Choroid plexus epithelial cell (primary cell): ENCODE data around the gene SPATA25.

Experiments used
- DNase-seq: peaks from one replicate; pipeline ENCODE4 v3.0.0-alpha.2; 2010; ENCODE audit warnings: low read depth
- H3K4me3 ChIP-seq: 2 replicates; pipeline ENCODE4 v1.5.1; 2011; ENCODE audit warnings: low read depth, mild to moderate bottlenecking, control low read depth, low read length, moderate library complexity
- TF ChIP-seq, protein P1 (sequence below): conservative IDR thresholded peaks from 2 replicates; pipeline ENCODE4 v1.5.1; 2011; ENCODE audit warnings: low read depth, mild to moderate bottlenecking, control low read depth, inconsistent platforms, low read length, moderate library complexity

Gene SPATA25

DNA sequence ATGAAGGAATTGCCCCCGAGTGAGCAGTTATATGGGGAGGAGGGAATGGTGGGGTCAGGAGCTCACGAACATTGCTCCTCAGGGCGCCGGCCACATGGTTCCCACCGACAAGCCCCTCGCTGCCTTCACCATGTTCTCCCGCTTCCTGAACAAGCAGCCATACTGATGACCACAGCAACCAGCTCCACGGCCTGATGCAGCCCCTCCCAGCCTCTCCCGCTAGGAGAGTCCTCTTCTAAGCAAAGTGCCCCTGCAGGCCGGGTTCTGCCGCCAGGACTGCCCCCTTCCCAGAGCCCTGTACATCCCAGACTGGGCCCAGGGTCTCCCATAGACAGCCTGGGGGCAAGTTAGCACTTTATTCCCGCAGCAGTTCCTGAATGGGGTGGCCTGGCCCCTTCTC, 10.9 kb upstream of the SPATA25 start:
- no peak for DNase-seq
- no peak overlapping the region for H3K4me3 ChIP-seq
- TF ChIP-seq, protein P1, sequence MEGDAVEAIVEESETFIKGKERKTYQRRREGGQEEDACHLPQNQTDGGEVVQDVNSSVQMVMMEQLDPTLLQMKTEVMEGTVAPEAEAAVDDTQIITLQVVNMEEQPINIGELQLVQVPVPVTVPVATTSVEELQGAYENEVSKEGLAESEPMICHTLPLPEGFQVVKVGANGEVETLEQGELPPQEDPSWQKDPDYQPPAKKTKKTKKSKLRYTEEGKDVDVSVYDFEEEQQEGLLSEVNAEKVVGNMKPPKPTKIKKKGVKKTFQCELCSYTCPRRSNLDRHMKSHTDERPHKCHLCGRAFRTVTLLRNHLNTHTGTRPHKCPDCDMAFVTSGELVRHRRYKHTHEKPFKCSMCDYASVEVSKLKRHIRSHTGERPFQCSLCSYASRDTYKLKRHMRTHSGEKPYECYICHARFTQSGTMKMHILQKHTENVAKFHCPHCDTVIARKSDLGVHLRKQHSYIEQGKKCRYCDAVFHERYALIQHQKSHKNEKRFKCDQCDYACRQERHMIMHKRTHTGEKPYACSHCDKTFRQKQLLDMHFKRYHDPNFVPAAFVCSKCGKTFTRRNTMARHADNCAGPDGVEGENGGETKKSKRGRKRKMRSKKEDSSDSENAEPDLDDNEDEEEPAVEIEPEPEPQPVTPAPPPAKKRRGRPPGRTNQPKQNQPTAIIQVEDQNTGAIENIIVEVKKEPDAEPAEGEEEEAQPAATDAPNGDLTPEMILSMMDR = no peak

DNA sequence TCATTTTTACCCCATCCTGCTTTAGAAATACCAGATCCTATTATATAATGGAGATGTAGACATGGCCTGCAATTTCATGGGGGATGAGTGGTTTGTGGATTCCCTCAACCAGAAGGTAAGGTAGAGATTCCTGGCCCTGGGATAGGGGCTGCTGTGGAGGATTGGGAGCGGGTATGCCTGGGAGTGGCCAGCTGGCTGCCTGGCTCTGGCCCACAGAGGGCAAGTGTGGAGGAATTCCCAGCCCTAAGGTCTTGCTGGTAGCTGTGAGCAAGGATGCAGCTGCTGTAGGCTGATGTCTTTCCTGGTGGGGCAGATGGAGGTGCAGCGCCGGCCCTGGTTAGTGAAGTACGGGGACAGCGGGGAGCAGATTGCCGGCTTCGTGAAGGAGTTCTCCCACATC, 10.3 kb upstream of the SPATA25 start:
- TF ChIP-seq, protein P1 = no peak
- H3K4me3 ChIP-seq = no peak overlapping the region
- DNase-seq = no peak

DNA sequence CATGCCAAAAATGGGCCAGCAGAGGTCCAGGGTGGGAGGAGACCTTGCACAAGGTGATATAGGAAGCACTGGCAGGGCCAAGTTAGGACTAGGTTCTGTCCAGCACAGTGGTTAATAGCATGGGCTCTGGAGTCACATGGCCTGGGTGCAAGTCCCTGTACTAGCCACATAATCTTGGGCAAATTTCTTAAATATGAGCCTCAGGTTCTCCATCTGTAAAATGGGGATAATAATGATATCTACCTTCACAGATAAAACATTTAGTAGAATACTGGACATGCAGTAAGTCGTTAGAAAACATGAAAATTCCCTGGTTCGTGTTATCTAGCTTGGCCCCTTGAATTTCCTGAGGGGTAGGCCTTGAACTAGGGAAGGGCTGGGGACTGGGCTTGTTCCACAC, 9.9 kb upstream of the SPATA25 start:
- no peak for DNase-seq
- TF ChIP-seq, protein P1 = no peak
- no peak overlapping the region for H3K4me3 ChIP-seq

DNA sequence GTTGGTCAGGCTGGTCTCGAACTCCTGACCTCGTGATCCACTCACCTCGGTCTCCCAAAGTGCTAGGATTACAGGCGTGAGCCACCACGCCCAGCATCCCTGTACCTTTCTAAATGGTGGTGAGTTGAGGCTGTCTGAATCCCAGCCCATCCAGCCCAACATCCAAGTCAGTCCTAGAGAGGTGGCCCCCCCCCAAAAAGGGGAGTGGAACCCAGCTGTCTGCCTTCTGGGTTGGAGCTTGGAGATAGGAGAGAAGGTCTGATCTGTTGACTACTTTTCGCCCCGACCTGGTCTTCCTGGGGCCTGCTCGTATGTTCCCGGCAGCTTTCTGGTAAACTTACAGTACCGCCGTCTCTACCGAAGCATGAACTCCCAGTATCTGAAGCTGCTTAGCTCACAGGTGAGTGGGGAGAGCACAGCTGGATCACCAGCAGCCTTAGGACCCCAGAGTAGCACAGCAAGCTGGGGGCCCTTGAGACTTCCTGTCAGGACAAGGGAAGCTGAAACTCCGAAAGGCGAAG, 9.3 kb upstream of the SPATA25 start:
- H3K4me3 ChIP-seq = no peak overlapping the region
- DNase-seq = no peak
- TF ChIP-seq, protein P1 = no peak

DNA sequence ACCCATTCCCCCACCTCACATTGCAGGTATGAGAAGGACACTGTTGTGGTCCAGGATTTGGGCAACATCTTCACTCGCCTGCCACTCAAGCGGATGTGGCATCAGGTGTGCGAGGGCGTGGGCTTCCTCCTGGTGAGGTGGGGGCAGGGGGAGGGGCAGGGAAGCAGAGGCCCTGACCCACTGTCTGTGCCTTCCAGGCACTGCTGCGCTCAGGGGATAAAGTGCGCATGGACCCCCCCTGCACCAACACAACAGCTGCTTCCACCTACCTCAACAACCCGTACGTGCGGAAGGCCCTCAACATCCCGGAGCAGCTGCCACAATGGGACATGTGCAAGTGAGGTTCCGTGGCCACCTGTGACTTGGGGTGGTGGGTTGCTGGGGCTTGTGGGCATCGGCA, 7.4 kb upstream of the SPATA25 start:
- H3K4me3 ChIP-seq = no peak overlapping the region
- DNase-seq = no peak
- TF ChIP-seq, protein P1 = no peak

DNA sequence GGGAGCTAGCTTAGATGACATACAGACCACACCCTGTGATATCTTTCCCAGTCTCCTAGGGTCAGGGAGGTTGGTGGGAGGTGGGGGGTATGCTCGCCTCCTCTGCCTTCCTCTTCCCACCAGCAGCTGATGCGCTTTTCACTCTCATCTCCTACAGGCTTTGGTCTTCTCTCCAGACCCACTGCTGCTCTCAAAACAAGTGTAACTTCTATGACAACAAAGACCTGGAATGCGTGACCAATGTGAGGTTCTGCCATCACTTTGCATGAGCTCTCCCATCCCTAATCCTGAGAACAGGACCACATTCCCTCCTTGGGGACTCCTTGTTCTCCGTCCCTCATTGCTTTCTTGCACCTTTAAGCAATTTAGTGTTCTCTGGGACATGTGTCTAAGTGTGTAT, 6.4 kb upstream of the SPATA25 start:
- no peak for DNase-seq
- TF ChIP-seq, protein P1 = no peak
- no peak overlapping the region for H3K4me3 ChIP-seq

DNA sequence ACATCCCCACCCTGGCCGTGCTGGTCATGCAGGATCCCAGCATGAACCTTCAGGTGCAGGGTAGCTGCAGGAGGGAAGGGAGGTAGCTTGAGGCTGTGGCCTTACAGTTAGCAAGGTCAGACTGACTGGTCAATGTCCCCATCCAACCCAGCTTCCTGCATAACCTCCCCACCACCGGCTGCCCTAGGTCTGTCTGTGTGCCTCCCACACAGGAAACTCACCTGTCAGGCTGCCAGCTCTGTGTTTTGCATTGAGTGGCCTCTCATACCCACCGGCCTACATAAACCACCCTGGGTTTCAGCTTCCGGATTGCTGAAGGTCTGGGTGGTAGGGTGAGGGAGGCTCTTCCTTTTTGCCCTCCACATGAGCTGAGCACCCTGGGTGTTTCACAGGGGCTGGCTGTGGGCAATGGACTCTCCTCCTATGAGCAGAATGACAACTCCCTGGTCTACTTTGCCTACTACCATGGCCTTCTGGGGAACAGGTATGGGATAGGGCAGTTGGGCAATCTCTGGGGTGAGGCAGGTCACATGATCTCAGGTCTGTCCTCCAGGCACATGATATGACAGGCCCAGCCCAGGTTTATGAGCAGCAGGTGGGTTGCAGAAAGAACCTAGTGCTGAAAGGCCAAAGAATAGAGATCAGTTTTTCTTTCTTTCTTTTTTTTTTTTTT, 5.5 kb upstream of the SPATA25 start:
- peak overlapping the region; percentile 10 for H3K4me3 ChIP-seq
- peak; percentile 60 for DNase-seq
- TF ChIP-seq, protein P1 = no peak
